ENCODE data around the gene TP53BP2.

DNA sequence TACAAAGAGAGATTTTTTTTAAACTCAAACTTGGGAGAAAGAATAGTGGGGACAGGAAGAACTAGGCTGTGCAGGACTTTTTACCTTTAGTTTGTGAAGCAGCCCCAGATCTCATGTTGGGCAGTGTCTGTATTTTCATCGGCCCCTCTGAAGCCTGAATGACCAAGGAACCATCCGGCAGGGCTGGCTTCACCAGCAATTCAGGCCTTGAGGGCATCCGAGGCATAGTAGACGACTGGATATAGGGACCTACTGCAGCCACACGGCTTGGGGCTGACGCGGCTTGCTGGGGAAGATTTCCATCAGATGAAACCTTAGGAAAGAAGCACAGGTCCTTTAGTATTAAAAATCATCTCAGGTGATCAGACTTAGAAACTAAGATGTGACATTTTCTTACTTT, 43.7 kb downstream of the TP53BP2 start:
- TF ChIP-seq, protein P1, sequence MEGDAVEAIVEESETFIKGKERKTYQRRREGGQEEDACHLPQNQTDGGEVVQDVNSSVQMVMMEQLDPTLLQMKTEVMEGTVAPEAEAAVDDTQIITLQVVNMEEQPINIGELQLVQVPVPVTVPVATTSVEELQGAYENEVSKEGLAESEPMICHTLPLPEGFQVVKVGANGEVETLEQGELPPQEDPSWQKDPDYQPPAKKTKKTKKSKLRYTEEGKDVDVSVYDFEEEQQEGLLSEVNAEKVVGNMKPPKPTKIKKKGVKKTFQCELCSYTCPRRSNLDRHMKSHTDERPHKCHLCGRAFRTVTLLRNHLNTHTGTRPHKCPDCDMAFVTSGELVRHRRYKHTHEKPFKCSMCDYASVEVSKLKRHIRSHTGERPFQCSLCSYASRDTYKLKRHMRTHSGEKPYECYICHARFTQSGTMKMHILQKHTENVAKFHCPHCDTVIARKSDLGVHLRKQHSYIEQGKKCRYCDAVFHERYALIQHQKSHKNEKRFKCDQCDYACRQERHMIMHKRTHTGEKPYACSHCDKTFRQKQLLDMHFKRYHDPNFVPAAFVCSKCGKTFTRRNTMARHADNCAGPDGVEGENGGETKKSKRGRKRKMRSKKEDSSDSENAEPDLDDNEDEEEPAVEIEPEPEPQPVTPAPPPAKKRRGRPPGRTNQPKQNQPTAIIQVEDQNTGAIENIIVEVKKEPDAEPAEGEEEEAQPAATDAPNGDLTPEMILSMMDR (conservative IDR thresholded peaks at IDR 0.05; ENCODE audit: low read length) = no peak
- TF ChIP-seq EZH2phosphoT487 (IDR thresholded peaks at IDR 0.05; ENCODE audit: borderline replicate concordance) = no peak
